Activated CD8-positive, alpha-beta memory T cell treated with anti-CD3 and anti-CD28 coated beads for 36 hours (primary cell): Measurements from ENCODE around the gene HGF. TPM values are rescaled to one million over a fixed set of nuclear protein-coding genes. Genes with fewer than 3 reads are reported as not detected.
"Not testable (repeated sequence)": the region's sequence is repeated elsewhere in the genome, so short reads cannot be mapped to it uniquely, and the experiment has no call there.

ENCODE experiments used
- CTCF ChIA-PET: fragments of 350-600 bp; sonication (Branson Sonifier 250); formaldehyde crosslinking; loops from one replicate; lab custom pipeline; 2021; ENCODE audit warnings: antibody characterized with exemption; lab: Charles Lee
- POLR2A ChIA-PET: fragments of 350-600 bp; sonication (Branson Sonifier 250); formaldehyde crosslinking; loops from one replicate; lab custom pipeline; 2021; ENCODE audit warnings: antibody characterized with exemption; lab: Charles Lee
- total RNA-seq, 2 experiments: library from RNA; stranded (reverse); gene quantifications; one replicate each; pipeline ENCODE4 v1.2.3, GENCODE V29; 2021

Gene HGF
- total RNA-seq, 2 experiments from 2014 or later = not detected

DNA sequence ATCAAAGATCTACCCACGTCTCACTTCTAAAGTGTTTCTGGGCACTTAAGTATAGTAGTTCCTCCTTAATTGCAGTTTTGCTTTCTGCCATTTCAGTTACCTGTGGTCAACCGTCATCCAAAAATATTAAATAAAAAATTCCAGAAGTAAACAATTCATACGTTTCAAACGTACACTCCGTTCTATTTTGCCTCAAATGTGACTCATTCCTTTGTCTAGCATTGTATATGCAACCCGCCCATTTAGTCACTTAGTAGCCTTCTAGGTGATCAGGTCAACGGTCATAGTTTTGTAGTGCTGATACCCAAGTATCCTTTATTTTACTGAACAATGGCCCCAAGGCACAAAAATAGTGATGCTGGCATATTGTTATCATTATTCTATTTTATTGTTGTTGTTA is 33.8 kb downstream of the HGF start:
- CTCF ChIA-PET = no interaction called here
- POLR2A ChIA-PET = no interaction called here

GRCh38 chr7:81725812-81726127 is 44.1 kb downstream of the HGF start:
- ChIA-PET POLR2A (no interaction called here), CTCF (no interaction called here)

DNA sequence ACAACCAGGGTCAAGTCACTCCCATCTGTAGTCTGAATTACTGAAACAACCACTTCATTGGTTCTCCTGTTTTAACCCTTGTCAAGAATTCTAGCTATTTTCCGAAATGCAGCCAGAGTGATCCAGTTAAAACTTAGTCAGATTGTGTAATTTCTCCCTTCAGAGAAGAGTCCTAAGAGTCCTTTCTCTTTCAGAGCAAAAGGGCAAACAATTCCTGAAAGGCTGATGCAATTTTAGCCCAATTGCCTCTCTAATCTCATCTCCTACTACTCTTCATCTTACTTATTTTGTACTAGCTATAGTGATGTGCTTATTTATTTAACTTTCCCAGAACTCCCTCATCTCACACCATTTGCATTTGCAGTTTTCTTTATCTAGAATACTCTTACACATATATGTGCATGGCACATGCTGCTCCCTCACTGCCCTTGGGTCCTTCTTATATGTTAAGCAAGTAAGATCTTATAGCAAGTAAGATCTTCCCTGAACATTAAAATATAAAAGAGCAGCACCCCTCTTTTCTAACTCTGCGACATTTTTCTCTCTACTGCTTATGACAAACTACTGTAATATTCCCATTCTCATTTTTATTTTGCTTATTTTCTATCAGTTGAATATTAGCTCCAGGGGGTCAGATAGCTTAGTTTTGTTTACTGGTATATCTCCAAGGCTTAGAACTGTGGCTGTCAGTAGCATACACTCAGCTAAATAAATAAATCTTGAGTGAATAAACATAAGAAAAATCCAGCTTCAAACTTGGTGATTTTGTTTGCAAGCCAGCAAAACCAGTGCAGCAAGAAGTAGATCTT is 44.6 kb downstream of the HGF start:
- CTCF ChIA-PET = no interaction called here
- POLR2A ChIA-PET = no interaction called here

GRCh38 chr7:81722250-81722649 is 47.6 kb downstream of the HGF start:
- CTCF ChIA-PET, POLR2A ChIA-PET: not testable (repeated sequence)

DNA sequence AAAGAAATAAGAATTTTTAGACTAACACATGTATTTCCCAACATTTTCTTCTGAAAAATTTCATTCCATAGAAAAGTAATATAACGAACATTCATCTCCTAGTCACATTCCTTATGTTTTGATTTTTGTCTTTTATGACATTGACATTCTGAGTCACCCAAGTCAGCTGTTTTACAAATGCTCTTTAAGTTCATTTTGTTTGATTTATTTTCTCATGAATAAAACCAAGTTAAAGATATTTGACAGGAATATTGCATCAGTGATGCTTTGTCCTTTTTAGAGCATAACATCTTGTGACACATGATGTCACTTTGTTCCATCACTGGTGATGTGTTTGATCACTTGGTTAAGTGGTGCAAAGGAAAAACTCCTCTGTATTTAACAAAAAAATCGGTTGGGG is 48.4 kb downstream of the HGF start:
- ChIA-PET CTCF (no interaction called here), POLR2A (no interaction called here)

DNA sequence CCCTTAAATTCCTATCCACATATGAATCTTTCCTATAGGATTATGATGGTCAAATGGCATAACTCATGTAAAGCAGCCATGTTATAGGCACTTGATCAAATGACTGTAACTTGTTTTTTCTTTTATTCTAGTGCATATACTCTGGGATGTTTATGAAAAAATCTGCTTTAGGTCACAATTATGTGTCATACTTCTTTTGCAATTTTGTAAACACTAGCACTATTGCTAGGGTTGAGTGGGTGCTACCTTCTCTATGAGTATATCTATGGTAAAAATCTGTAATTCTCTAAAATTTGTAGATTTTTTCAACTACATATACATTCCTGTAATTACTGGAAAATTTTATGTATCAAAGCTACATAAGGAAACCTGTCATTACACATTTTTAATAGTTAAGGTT is 50.0 kb downstream of the HGF start:
- POLR2A ChIA-PET = no interaction called here
- CTCF ChIA-PET = no interaction called here

GRCh38 chr7:81715984-81716588 is 53.8 kb downstream of the HGF start:
- POLR2A ChIA-PET = no interaction called here
- CTCF ChIA-PET = no interaction called here

- ChIA-PET CTCF (no interaction called here), POLR2A (no interaction called here)
These were observed 55.5 kb downstream of the HGF start for GRCh38 chr7:81714306-81714705.

GRCh38 chr7:81710751-81711150 is 59.1 kb downstream of the HGF start:
- ChIA-PET POLR2A (no interaction called here), CTCF (no interaction called here)

DNA sequence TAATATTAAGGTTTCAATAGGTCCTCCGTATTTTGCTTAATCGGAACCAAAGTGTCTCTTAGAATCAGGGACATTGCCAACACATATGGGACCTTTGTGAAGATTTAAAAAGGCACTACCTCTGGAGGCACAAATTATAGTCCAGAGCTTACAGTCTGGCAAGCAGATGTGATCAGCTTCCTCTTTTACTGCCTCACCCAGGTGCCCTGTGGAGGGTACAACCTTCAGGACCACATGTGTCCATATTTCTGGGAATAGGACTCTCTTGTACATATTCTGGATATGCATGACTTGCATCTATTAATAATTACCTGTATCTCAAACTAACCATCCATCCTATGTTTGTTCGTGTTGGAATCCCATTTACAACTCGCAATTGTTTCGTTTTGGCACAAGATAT is 60.0 kb downstream of the HGF start:
- ChIA-PET POLR2A (no interaction called here), CTCF (no interaction called here)

DNA sequence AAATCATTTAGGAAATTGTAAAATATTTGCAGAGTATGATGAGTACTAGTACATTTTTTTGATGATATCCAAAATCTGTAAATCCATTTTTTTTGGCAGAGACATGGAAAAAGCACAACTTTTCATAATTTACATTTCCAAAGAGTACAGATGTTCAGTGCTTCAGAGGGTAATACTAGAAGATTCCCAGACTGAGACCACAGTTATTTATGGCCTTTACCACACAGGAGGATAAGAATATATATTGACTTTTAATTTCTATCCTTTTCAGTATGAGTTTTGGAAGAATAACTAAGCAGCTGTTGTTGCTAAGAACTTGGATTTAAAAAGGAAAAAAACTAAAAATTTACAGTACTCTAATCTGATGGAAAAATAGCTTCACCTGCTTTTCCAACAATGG is 61.9 kb downstream of the HGF start:
- POLR2A ChIA-PET = no interaction called here
- CTCF ChIA-PET = no interaction called here

DNA sequence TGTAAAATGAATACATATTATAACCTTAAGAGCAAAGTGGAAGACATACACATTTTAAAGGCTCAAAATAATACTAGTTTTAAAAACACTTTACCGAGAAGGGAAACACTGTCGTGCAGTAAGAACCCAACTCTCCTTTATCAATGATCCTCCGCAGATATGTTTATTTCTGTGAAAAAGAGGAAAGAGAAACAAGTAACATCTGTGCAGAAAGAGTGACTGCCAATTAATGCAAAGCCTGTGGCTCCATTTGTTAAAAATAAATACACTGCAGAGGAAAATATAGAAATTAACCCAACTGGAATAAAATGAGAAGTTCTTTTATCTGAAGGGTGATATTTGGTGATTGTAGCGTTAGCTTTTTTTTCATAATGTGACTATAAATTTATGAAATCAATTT is 62.7 kb downstream of the HGF start:
- ChIA-PET CTCF (no interaction called here), POLR2A (no interaction called here)

DNA sequence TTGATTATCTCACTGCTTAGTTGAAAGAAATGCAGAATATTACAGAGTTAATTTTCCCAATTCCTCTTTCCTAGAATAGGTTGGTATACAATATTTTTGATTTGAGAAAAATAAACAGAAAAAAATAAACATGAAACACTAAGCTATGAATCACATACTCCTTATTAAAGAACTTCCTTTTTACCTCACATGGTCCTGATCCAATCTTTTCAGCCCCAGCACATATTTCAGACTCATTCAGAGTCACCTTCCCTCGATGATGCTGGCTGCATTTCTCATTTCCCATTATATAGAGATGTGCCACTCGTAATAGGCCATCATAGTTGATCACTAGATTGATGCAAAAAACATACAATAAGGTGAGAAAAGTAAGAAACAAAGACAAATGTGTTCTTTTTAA is 64.6 kb downstream of the HGF start:
- CTCF ChIA-PET = no interaction called here
- POLR2A ChIA-PET = no interaction called here

DNA sequence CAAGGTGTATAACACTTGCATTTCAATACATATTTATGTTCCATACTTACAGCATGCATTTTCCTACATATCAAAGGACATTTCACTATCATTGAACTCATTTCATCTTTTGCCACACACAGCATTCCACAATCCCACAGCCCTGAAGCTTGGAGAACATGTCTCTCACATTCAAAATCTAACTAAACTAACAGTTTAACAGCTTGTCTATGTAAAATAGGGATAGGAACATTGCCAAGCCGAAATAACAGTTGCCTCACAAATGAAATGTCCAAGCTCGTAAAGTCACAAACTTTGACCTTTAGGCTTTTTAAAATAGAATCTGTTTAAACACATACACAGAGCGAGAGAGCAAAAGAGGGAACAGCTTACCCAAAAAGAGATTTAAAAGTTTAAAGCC is 65.3 kb downstream of the HGF start:
- ChIA-PET POLR2A (no interaction called here), CTCF (no interaction called here)

DNA sequence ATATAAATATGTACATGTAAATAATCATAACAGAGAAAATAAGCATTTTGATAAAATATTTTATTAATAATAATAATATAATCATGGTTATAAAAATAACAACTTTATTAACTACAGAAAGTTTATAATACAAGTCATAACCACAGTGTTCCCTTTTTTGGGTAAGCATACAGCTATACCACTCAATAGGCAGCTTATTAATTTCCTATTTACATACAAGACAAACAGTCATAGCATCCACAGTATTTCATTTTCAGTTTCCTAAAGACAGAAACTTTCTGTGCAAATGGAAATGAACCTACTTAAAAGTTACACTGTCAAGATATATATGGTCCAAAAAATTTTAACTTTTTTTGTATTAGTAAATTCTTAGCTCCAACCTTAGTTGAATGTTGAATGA is 70.9 kb downstream of the HGF start:
- CTCF ChIA-PET = no interaction called here
- POLR2A ChIA-PET = no interaction called here

- CTCF ChIA-PET = no interaction called here
These were observed 75.1 kb downstream of the HGF start for GRCh38 chr7:81694711-81695110.

DNA sequence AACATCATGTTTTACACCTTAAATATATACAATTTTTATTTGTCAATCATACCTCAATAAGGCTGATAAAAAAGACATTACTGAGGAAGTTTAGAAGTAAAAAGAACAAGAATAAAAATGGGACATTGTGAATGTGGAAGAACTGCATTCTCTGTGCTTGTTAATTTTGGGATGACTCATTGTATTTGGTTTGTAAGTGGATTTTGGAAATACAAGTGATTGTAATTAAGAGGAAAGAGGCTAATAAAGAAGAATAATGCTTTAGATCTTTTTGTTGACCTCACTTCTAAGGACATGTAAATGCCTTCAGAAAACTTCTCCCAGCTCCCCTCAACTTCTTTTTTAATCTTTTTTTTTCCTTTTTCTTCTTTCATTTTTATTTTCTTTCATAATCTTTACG is 76.0 kb downstream of the HGF start:
- ChIA-PET CTCF (no interaction called here), POLR2A (no interaction called here)

More at GRCh38 chr7:81694711-81695110, 75.1 kb downstream of the HGF start:
- POLR2A ChIA-PET = no interaction called here

- ChIA-PET CTCF (no interaction called here), POLR2A (no interaction called here)
These were observed 76.8 kb downstream of the HGF start for GRCh38 chr7:81693080-81693479.

- ChIA-PET POLR2A (no interaction called here), CTCF (no interaction called here)
These were observed 77.5 kb downstream of the HGF start for GRCh38 chr7:81692146-81692905.

- CTCF ChIA-PET = no interaction called here
These were observed 78.5 kb downstream of the HGF start for GRCh38 chr7:81691199-81691821.

GRCh38 chr7:81690688-81691087 is 79.2 kb downstream of the HGF start:
- ChIA-PET CTCF (no interaction called here), POLR2A (no interaction called here)

More at GRCh38 chr7:81691199-81691821, 78.5 kb downstream of the HGF start:
- POLR2A ChIA-PET = no interaction called here
